WTC11 (cell line): ENCODE results near the gene PRPF40B. TPM values are rescaled to one million over a fixed set of nuclear protein-coding genes. Genes with fewer than 3 reads are reported as not detected.

Source experiments
- ATAC-seq: fragments of 200-7000 bp; cut with Tn5 transposase; 2 replicates; pipeline ENCODE4 v1.10.0; 2021; ENCODE audit warnings: mild to moderate bottlenecking, moderate library complexity
- CTCF ChIA-PET: fragments of 300-600 bp; sonication (Branson Sonifier 250); formaldehyde crosslinking; loops from one replicate; lab custom pipeline; 2021; ENCODE audit warnings: antibody characterized with exemption; lab: Charles Lee
- POLR2A ChIA-PET: fragments of 350-600 bp; sonication (Branson Sonifier 250); formaldehyde crosslinking; loops from one replicate; lab custom pipeline; 2021; ENCODE audit warnings: antibody characterized with exemption; lab: Charles Lee
- DNase-seq: peaks from one replicate; pipeline ENCODE4 v3.0.0; 2021; ENCODE audit warnings: low spot score
- H3K27ac Mint-ChIP-seq: 2 replicates; pipeline ENCODE4 v1.8.0; 2021; ENCODE audit warnings: mixed read lengths
- H3K27me3 Mint-ChIP-seq: 2 replicates; pipeline ENCODE4 v1.8.0; 2021; ENCODE audit warnings: low read depth, mild to moderate bottlenecking, moderate library complexity, mixed read lengths
- H3K36me3 Mint-ChIP-seq: 2 replicates; pipeline ENCODE4 v1.8.0; 2021; ENCODE audit warnings: mixed read lengths
- H3K4me1 Mint-ChIP-seq: 2 replicates; pipeline ENCODE4 v1.8.0; 2022; ENCODE audit warnings: mixed read lengths
- H3K4me3 Mint-ChIP-seq: 2 replicates; pipeline ENCODE4 v1.8.0; 2021; ENCODE audit warnings: mild to moderate bottlenecking, moderate library complexity, mixed read lengths
- H3K9me3 Mint-ChIP-seq: 2 replicates; pipeline ENCODE4 v1.8.0; 2021; ENCODE audit warnings: mixed read lengths
- ATF1 ChIP-seq: sonication (generic); formaldehyde crosslinking; IDR thresholded peaks from 2 replicates; pipeline ENCODE4 v1.8.1; 2023; ENCODE audit warnings: mild to moderate bottlenecking, moderate library complexity, missing genetic modification reagents
- ATF6 ChIP-seq: sonication (generic); formaldehyde crosslinking; IDR thresholded peaks from 2 replicates; pipeline ENCODE4 v1.8.1; 2023; ENCODE audit warnings: mild to moderate bottlenecking, missing genetic modification reagents
- E2F5 ChIP-seq: sonication (generic); formaldehyde crosslinking; IDR thresholded peaks from 2 replicates; pipeline ENCODE4 v1.8.1; 2022; ENCODE audit warnings: mild to moderate bottlenecking, moderate library complexity, missing genetic modification reagents
- IRF1 ChIP-seq: sonication (generic); formaldehyde crosslinking; IDR thresholded peaks from 2 replicates; pipeline ENCODE4 v1.8.0; 2023; ENCODE audit warnings: missing genetic modification reagents
- MXD4 ChIP-seq: fragments of 250-450 bp; sonication (Bioruptor Pico); IDR thresholded peaks from 2 replicates; pipeline ENCODE4 v1.8.0; 2021; ENCODE audit warnings: mild to moderate bottlenecking, moderate library complexity, borderline replicate concordance
- NR3C1 ChIP-seq: sonication (generic); formaldehyde crosslinking; conservative IDR thresholded peaks from 2 replicates; pipeline ENCODE4 v1.8.1; 2023; ENCODE audit warnings: low read depth, mild to moderate bottlenecking, missing genetic modification reagents
- OVOL2 ChIP-seq: fragments of 250-450 bp; sonication (Bioruptor Pico); IDR thresholded peaks from 2 replicates; pipeline ENCODE4 v1.9.0; 2021; ENCODE audit warnings: mild to moderate bottlenecking, borderline replicate concordance
- PRDM15 ChIP-seq: sonication (generic); formaldehyde crosslinking; IDR thresholded peaks from 2 replicates; pipeline ENCODE4 v1.8.0; 2022; ENCODE audit warnings: missing genetic modification reagents
- SMAD3 ChIP-seq: sonication (generic); formaldehyde crosslinking; IDR thresholded peaks from 2 replicates; pipeline ENCODE4 v1.8.0; 2022; ENCODE audit warnings: missing genetic modification reagents, mild to moderate bottlenecking, borderline replicate concordance
- SP1 ChIP-seq: sonication (generic); formaldehyde crosslinking; conservative IDR thresholded peaks from 2 replicates; pipeline ENCODE4 v1.8.1; 2022; ENCODE audit warnings: missing genetic modification reagents
- STAT6 ChIP-seq: sonication (generic); formaldehyde crosslinking; conservative IDR thresholded peaks from 2 replicates; pipeline ENCODE4 v1.8.1; 2023; ENCODE audit warnings: mild to moderate bottlenecking, low read depth, missing genetic modification reagents, moderate library complexity
- TEAD1 ChIP-seq: sonication (generic); formaldehyde crosslinking; IDR thresholded peaks from 2 replicates; pipeline ENCODE4 v1.8.0; 2022; ENCODE audit warnings: mild to moderate bottlenecking, missing genetic modification reagents
- TP53 ChIP-seq: sonication (generic); formaldehyde crosslinking; IDR thresholded peaks from 2 replicates; pipeline ENCODE4 v1.8.1; 2023; ENCODE audit warnings: mild to moderate bottlenecking, missing genetic modification reagents
- ZNF219 ChIP-seq: sonication (generic); formaldehyde crosslinking; IDR thresholded peaks from 2 replicates; pipeline ENCODE4 v1.8.0; 2023; ENCODE audit warnings: missing genetic modification reagents, mild to moderate bottlenecking, borderline replicate concordance
- ZNF416 ChIP-seq: fragments of 250-450 bp; sonication (Bioruptor Pico); IDR thresholded peaks from 2 replicates; pipeline ENCODE4 v1.9.0; 2021; ENCODE audit warnings: mild to moderate bottlenecking, inconsistent platforms
- total RNA-seq: library from RNA; stranded (reverse); gene quantifications from 3 replicates; pipeline ENCODE4 v1.2.3, GENCODE V29; 2021
- TF ChIP-seq, protein P1 (sequence below): sonication (generic); formaldehyde crosslinking; IDR thresholded peaks from 2 replicates; pipeline ENCODE4 v1.8.0; 2022; ENCODE audit warnings: mild to moderate bottlenecking, missing genetic modification reagents
- TF ChIP-seq, protein P2 (sequence below): fragments of 250-450 bp; sonication (Bioruptor Pico); IDR thresholded peaks from 2 replicates; pipeline ENCODE4 v1.9.0; 2021; ENCODE audit warnings: moderate library complexity, mild to moderate bottlenecking, inconsistent platforms, borderline replicate concordance

The PRPF40B gene
- total RNA-seq, 1 experiment from 2014 or later, result 46.0 TPM

- TF ChIP-seq, protein P1, sequence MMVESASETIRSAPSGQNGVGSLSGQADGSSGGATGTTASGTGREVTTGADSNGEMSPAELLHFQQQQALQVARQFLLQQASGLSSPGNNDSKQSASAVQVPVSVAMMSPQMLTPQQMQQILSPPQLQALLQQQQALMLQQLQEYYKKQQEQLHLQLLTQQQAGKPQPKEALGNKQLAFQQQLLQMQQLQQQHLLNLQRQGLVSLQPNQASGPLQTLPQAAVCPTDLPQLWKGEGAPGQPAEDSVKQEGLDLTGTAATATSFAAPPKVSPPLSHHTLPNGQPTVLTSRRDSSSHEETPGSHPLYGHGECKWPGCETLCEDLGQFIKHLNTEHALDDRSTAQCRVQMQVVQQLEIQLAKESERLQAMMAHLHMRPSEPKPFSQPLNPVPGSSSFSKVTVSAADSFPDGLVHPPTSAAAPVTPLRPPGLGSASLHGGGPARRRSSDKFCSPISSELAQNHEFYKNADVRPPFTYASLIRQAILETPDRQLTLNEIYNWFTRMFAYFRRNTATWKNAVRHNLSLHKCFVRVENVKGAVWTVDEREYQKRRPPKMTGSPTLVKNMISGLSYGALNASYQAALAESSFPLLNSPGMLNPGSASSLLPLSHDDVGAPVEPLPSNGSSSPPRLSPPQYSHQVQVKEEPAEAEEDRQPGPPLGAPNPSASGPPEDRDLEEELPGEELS (CRISPR knock-in tag), result no peak
- TF ChIP-seq STAT6 (CRISPR knock-in tag), result no peak
Measured at GRCh38 chr12:49585477-49586459, 37.6 kb upstream of the PRPF40B start (continued).

- CTCF ChIA-PET, result interaction anchor here (0.9 to 3.5 kb wide), 2 partner anchors 36 to 191 kb away, joined by 3 to 11 read pairs; partner anchors contain the start of gene PRPF40B
- POLR2A ChIA-PET, result no interaction called here
- no peaks in the 10 kb centered on the region for H3K9me3 Mint-ChIP-seq
- no peaks in the 10 kb centered on the region for H3K4me1 Mint-ChIP-seq
- DNase-seq, result no peak
- ATAC-seq, result no peak
- H3K27me3 Mint-ChIP-seq, result no peaks in the 10 kb centered on the region
- H3K27ac Mint-ChIP-seq, result no peak overlapping the region
- H3K4me3 Mint-ChIP-seq, result no peak overlapping the region
- no peak for TF ChIP-seq E2F5 (CRISPR knock-in tag)
- no peak for TF ChIP-seq SP1
- no peak for TF ChIP-seq IRF1 (CRISPR knock-in tag)
- no peak for TF ChIP-seq TEAD1 (CRISPR knock-in tag)
- no peak for TF ChIP-seq NR3C1
- TF ChIP-seq ZNF416, result no peak
- TF ChIP-seq ATF6, result no peak
- no peak for TF ChIP-seq ZNF219
- TF ChIP-seq MXD4 (CRISPR knock-in tag), result no peak
- TF ChIP-seq SMAD3 (CRISPR knock-in tag), result no peak
- no peak for TF ChIP-seq PRDM15 (CRISPR knock-in tag)
- no peak for TF ChIP-seq ATF1 (CRISPR knock-in tag)
- TF ChIP-seq, protein P2, sequence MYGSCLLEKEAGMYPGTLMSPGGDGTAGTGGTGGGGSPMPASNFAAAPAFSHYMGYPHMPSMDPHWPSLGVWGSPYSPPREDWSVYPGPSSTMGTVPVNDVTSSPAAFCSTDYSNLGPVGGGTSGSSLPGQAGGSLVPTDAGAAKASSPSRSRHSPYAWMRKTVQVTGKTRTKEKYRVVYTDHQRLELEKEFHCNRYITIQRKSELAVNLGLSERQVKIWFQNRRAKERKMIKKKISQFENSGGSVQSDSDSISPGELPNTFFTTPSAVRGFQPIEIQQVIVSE (CRISPR knock-in tag), result no peak
- TF ChIP-seq TP53 (CRISPR knock-in tag), result no peak
- no peak for TF ChIP-seq OVOL2
- TF ChIP-seq, all 79 proteins: peak for 0
- peaks cover 8% of the 10 kb centered on the region for H3K36me3 Mint-ChIP-seq
Measured at GRCh38 chr12:49587174-49587908, 36.0 kb upstream of the PRPF40B start.
